ENCODE measurements around the gene EXOC4. TPM values are rescaled to one million over a fixed set of nuclear protein-coding genes. Genes with fewer than 3 reads are reported as not detected.

EXOC4 gene
- total RNA-seq, 1 experiment from 2014 or later, result 75.8 TPM

GRCh38 chr7:133258174-133258573 lies 5.3 kb downstream of the EXOC4 start:
- Mint-ChIP-seq H3K27ac (peak overlapping the region in 1 of 3 experiments; percentile 73; a peak in 1 of 7 replicates), H3K9me3 (no peaks in the 10 kb centered on the region), H3K4me3 (no peak overlapping the region), H3K36me3 (ENCODE audit: insufficient read depth in 1 of 3, low read depth in 3 of 3) (peaks cover 0 to 18% (median 0%) of the 10 kb centered on the region in 3 experiments; a peak in 5 of 7 replicates), H3K27me3 (ENCODE audit: low read depth) (no peaks in the 10 kb centered on the region), H3K4me1 (peaks cover 23 to 25% of the 10 kb centered on the region in 2 experiments)
- H3K27ac ChIP-seq (ENCODE audit: insufficient read length, low read depth, low read length), result no peak overlapping the region
- H3K4me1 ChIP-seq (ENCODE audit: insufficient read depth, low read length), result no peaks in the 10 kb centered on the region
- H2BK20ac ChIP-seq (ENCODE audit: low read depth, low read length, poor library complexity, severe bottlenecking), result no peak overlapping the region
- H2BK15ac ChIP-seq (ENCODE audit: low read depth, low read length), result no peak overlapping the region
- H3K23ac ChIP-seq (ENCODE audit: insufficient read length, low read depth, low read length), result no peak overlapping the region
- no peak for TF ChIP-seq CTCF (conservative IDR thresholded peaks at IDR 0.05)
- no peak overlapping the region for H2BK5ac ChIP-seq (ENCODE audit: insufficient read length, low read length)
- no peaks in the 10 kb centered on the region for H3K9me3 ChIP-seq (ENCODE audit: control insufficient read depth, low read depth, low read length)
- no peak overlapping the region for H3T11ph ChIP-seq (ENCODE audit: low read length)
- no CpG with 5 or more reads among the region's 6 CpGs for WGBS (ENCODE audit: extremely low coverage, insufficient read length, low lambda C conversion rate)
- peaks cover 5% of the 10 kb centered on the region for H3K23me2 ChIP-seq (ENCODE audit: insufficient read length, low read depth, low read length, poor library complexity, severe bottlenecking)
- no peak overlapping the region for H3K18ac ChIP-seq (ENCODE audit: insufficient read length, low read depth, low read length)
- H3K79me2 ChIP-seq (ENCODE audit: insufficient read depth, low read length), result peaks cover 4% of the 10 kb centered on the region; the same call in 1 of the 2 replicates
- no peak overlapping the region for H2AFZ ChIP-seq (ENCODE audit: low read length)
- no peak overlapping the region for H4K5ac ChIP-seq (ENCODE audit: insufficient read length, low read depth, low read length)
- no peaks in the 10 kb centered on the region for H4K20me1 ChIP-seq (ENCODE audit: control insufficient read depth, insufficient read depth, insufficient read length)
- H4K8ac ChIP-seq (replicated peaks; ENCODE audit: insufficient read length, low read depth, low read length), result no peak overlapping the region
- DNase-seq, result no peak
- peaks cover 3% of the 10 kb centered on the region for H3K79me1 ChIP-seq (ENCODE audit: insufficient read depth, low read depth, low read length, poor library complexity, severe bottlenecking)
- H3K56ac ChIP-seq (ENCODE audit: insufficient read length, low read depth, low read length), result no peak overlapping the region
- no peak overlapping the region for H4K91ac ChIP-seq (ENCODE audit: insufficient read length, low read depth, low read length)
- no peaks in the 10 kb centered on the region for H3K27me3 ChIP-seq (ENCODE audit: insufficient read depth, low read length)
- H2BK120ac ChIP-seq (ENCODE audit: low read depth, low read length, poor library complexity, severe bottlenecking), result no peak overlapping the region
- no peak overlapping the region for H3K14ac ChIP-seq (ENCODE audit: insufficient read depth, low read length)
- H3K4ac ChIP-seq (ENCODE audit: low read depth, low read length), result no peak overlapping the region
- H2BK12ac ChIP-seq (ENCODE audit: insufficient read length, low read depth, low read length), result no peak overlapping the region
- no peak overlapping the region for H3K9ac ChIP-seq (ENCODE audit: extremely low read depth, insufficient read length, low read length)
- H2AK5ac ChIP-seq (ENCODE audit: insufficient read length, low read length), result no peak overlapping the region
- no peak overlapping the region for H3K4me2 ChIP-seq (ENCODE audit: insufficient read depth, insufficient read length, low read length)
